ENCODE data around the gene CLDN15.

GRCh38 chr7:101234636-101235035 lies 3.0 kb downstream of the CLDN15 start:
- TF ChIP-seq, protein P1, sequence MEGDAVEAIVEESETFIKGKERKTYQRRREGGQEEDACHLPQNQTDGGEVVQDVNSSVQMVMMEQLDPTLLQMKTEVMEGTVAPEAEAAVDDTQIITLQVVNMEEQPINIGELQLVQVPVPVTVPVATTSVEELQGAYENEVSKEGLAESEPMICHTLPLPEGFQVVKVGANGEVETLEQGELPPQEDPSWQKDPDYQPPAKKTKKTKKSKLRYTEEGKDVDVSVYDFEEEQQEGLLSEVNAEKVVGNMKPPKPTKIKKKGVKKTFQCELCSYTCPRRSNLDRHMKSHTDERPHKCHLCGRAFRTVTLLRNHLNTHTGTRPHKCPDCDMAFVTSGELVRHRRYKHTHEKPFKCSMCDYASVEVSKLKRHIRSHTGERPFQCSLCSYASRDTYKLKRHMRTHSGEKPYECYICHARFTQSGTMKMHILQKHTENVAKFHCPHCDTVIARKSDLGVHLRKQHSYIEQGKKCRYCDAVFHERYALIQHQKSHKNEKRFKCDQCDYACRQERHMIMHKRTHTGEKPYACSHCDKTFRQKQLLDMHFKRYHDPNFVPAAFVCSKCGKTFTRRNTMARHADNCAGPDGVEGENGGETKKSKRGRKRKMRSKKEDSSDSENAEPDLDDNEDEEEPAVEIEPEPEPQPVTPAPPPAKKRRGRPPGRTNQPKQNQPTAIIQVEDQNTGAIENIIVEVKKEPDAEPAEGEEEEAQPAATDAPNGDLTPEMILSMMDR (IDR thresholded peaks at IDR 0.05) = no peak
- no peak for TF ChIP-seq EP300 (IDR thresholded peaks at IDR 0.05)
- no peak for TF ChIP-seq JUN (IDR thresholded peaks at IDR 0.05)
- no peak for TF ChIP-seq REST (IDR thresholded peaks at IDR 0.05)
